ENCODE data around the gene ZDHHC23.

ZDHHC23 gene, protein sequence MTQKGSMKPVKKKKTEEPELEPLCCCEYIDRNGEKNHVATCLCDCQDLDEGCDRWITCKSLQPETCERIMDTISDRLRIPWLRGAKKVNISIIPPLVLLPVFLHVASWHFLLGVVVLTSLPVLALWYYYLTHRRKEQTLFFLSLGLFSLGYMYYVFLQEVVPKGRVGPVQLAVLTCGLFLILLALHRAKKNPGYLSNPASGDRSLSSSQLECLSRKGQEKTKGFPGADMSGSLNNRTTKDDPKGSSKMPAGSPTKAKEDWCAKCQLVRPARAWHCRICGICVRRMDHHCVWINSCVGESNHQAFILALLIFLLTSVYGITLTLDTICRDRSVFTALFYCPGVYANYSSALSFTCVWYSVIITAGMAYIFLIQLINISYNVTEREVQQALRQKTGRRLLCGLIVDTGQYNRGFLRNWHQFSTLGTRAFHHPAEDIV

DNA sequence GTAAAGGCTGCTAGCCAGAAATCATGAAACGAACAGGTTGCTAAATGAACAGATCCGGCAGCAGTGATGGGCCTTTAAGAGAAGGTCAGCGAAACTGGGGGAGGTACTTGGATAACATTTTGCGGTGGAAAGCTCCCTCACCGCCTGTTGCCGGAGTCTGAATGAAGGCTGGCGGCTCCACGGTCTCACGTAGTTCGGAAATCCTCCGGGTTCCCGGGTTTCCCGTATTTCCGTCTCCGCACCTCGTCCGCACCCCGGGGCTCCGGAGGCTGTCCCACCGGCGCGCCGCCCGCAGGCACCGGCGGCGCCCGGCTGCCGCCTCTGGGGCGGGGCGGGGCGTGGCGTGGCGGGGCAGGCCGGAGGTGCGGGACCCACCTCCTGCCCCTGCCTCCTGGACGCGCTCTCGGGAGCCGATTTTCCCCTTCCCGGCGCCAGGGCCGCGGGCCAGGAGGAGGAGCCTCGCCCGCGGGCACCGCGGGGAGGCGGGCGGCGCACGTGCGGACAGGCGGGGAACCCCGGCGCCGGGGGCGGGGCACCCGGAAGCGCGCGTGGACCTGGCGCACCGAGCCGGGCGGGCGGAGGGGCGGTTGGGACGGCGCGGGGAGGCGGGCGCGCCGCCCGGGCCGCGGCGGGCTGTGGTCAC is at the start of gene ZDHHC23:
Gene ZDHHC23 (plus strand): TSS at position 642 of the 643 bp plus-strand sequence. CDS start 790 bp downstream, outside the sequence.
- DNase-seq (ENCODE audit: low spot score) = no peak

DNA sequence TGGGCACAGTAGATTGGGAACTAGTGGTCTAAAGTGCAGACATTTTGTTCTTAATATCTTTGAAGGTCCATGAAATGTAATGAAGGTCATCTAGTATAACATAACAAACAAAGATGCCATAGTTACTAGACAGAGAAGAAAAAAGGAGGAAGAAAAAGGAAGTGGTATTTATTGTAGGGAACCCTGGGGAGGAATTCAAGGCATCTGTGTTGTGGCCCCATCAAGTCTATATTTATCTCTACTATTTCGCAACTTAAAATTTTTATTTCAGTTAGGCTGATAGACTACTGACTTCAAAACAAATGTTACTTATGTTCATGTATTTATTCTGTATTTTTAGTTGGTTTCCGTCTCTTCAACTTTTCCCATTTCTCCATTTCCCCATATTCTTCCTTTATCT is 48.9 kb upstream of the ZDHHC23 start:
- DNase-seq (ENCODE audit: low spot score) = no peak

DNA sequence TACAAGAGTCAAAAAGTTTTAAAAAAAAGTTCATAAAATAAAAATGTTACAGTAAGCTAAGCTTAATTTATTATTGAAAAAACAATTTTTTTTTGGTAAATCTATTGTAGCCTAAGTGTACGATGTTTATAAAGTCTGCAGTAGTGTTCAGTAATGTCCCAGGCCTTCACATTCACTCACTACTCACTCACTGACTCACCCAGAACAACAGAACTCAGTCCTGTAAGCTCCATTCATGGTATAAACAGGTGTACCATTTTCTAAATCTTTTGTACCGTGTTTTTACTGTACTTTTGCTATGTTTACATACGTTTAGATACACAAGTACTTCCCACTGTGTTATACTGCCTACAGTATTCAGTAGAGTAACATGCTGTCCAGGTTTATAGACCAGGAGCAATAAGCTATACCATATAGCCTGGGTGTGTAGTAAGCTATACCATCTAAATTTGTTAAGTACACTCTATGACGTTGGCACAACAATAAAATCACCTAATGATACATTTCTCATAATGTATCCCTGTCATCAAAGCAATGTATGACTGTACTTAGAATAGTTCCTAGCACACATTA is 41.2 kb upstream of the ZDHHC23 start:
- no peak for DNase-seq (ENCODE audit: low spot score)

DNA sequence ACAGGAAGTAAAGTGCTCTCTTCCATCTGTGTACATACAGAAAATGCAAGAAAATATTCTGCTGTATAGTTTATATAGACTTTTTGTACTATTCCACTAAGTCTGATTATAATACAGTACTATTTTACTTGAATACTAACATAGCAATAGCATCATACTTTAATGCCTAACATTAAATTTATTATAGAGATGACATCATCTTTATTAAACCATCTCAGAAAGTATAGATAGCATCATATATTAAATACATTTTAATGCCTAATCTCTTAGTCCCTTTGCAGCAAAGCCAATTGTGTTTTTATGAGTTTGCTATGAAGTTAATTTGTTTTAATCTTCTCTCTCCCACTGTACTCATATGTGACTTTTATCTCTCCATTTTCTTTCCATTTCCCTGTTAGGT is 39.7 kb upstream of the ZDHHC23 start:
- no peak for DNase-seq (ENCODE audit: low spot score)

DNA sequence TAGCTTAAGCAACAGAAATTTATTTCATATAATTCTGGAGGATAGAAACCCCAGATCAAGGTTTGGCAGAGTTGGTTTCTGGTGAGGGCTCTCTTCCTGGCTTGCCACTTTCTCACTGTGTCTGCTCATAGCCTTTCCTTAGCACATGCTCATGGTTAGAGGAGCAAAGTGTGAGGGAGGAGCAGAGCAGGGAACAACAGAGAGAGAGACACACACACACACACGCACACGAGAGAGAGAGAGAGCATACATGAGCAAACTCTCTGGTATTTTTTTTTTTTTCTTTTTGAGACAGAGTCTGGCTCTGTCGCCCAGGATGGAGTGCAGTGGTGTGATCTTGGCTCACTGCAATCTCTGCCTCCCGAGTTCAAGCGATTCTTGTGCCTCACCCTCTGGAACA is 36.8 kb upstream of the ZDHHC23 start:
- no peak for DNase-seq (ENCODE audit: low spot score)

DNA sequence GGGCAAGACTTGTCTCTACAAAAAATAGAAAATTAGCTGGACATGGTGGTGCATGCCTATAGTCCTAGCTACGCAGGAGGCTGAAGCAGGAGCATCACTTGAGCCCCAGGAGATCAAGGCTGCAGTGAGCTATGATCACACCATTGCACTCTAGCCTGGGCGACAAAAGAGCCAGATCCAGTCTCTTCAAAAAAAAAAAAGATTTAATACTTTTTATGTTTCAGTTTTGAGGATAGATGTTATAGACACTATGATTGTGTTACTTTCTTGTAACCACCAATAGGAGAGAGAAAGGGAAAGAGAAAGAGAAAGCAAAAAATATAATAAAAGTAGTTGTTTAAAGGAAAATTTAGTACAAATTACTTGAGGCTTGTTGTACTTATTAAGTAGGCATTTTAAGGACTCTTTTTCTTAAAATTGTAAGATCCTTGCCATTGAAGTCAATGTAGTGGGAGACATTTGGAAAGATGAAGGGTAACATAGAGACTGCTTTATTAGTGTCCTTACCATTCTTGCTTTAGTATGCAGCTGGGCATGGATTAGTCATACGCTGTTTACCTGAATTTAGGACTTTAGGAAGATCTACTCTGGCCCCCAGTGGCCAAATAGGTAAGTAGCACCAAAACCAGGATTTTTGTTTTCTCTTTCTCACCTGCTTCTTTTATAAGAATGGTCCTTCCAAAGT is 35.1 kb upstream of the ZDHHC23 start:
- peak; percentile 47 for DNase-seq (ENCODE audit: low spot score)

DNA sequence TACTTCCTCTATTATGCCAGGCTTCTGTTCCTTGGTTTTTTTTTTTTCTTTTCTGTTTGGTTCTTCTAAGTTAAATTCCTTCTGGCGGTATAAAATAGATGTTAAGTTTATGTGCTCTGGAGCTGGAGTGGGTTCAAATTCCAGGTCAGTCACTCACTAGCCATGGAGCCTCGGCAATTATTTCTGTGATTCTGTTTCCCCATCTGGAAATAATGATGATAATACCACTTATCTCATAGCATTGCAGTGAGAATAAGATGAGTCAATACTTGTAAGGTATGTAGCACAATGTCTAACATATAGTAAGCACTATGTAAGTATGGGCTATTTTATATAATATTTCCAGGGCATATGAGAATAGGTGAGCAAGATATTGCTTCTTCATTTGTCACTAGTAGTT is 33.2 kb upstream of the ZDHHC23 start:
- no peak for DNase-seq (ENCODE audit: low spot score)

DNA sequence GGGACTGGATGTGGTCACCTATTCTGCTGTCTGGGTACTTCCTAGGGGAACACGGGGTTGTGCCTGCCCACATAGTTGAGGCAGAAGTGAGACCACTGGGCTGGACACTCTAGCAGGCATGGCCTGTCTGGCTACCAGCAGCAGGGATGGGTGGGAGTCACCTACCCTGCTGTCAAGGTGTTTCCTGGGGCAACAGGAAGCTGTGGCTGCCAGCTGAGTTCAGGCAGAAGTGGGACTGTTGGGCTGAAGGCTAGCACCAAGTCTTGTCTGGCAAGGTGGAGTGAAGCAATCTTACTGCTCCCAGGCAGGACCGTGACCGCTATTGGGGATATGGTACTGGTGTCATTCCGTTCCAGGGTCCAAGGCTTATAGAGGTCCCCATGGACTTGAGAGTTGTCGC is 20.3 kb upstream of the ZDHHC23 start:
- no peak for DNase-seq (ENCODE audit: low spot score)

DNA sequence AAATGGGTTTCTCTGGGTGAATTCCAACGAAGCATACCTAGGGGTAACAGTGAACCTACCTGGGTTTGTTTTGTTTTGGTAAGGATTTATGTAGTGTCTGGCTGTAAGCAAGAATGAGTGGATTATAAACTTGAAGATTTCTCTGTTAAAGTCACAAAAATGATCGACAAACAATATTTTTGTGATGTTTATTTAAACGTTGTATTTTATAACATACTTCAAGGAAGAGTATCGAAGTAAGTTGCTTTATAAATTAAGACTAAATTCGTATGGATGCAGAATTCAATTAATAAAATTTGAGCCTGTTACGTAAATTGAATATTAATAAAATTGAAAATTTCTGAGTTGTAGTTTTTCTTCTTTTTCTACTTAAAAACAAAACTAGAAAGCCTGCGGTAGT is 982 bp upstream of the ZDHHC23 start:
- DNase-seq (ENCODE audit: low spot score) = no peak

DNA sequence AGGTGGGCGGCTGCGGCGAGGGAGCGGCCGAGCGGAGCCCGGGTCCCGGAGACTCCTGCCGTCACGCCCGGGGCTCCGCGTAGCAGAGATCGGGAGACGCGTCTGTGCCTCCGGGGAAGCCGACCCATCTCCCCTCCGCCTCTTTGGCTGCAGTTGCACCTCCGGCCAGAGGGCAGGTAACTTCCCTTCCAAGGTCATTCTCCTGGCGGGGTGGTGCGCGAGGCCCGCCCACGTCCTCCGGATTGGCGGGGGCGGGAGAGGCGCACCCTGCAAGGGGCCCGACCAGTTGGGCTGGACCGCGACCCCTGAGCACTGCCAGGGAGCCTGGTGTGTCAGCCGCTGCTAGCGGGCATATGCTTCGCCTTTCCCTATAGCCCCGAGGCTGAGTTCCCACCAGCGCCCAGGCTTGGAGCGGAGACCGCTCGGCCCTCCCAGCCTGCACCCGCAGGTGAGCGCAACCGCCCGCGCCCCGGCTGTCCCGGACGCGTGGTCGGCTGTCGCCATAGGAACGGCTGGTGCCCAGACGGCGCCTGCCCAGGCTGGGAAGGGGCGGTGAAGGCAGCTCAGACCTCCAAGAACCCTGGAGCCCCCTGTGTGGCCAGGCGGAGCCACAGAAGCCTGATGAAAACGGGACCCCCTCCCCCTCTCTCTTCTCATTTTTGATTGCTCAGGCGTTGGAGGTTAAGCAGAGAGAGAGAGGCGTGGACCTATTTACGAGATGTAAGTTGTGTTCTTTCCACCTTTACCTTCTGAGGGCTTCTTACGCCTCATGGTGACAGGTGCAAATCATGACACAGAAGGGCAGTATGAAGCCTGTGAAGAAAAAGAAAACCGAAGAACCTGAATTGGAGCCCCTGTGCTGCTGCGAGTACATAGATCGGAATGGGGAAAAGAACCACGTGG is 453 bp downstream of the ZDHHC23 start:
- DNase-seq (ENCODE audit: low spot score) = no peak

DNA sequence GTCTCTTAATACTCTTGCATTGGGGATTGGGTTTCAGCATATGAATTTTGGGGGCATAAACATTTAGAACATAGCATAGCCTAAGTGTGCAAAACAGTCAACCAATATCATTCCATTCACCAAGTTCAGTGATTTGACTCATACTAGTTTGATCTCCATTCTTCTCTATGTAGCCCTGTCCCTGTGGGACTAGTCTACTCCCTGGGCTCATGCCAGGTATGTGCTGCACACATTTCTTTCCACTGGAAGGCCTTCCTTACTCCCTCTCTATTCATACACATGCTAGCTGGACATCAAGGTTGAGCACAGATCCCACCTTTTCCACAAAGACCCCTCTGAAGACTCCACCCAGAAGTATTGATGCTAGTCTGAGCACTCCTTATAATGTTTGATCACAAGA is 5.1 kb downstream of the ZDHHC23 start:
- DNase-seq (ENCODE audit: low spot score) = no peak

DNA sequence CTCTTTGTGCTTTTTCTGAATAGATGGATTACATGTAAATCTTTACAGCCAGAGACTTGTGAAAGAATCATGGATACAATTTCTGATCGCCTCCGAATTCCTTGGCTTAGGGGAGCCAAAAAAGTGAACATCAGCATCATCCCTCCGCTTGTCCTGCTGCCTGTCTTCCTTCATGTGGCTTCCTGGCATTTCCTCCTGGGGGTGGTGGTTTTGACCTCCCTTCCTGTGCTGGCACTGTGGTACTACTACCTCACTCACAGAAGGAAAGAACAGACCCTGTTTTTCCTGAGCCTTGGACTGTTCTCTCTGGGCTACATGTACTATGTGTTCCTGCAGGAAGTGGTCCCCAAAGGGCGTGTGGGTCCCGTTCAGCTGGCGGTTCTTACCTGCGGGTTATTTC is 5.9 kb downstream of the ZDHHC23 start:
- DNase-seq (ENCODE audit: low spot score) = no peak

DNA sequence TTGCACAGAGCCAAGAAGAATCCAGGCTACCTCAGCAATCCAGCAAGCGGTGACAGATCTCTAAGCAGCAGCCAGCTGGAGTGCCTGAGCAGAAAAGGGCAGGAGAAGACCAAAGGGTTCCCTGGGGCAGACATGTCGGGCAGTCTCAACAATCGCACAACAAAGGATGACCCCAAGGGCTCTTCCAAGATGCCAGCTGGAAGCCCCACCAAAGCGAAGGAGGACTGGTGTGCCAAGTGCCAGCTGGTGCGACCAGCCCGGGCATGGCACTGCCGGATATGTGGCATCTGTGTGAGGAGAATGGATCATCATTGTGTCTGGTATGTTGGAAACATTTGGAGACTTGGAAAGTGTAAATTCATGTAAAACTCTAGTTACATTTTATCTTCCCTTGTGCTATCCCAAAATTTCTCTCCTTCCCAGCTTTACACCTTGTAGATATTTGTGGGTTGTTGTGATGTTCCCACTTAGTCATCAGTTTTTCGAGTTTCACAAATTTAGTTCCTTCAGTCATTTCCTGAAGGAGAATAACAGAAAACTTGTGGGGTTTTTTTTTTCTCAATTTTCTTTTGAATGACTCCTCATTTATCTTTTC is 6.4 kb downstream of the ZDHHC23 start:
- DNase-seq (ENCODE audit: low spot score) = peak; percentile 56

DNA sequence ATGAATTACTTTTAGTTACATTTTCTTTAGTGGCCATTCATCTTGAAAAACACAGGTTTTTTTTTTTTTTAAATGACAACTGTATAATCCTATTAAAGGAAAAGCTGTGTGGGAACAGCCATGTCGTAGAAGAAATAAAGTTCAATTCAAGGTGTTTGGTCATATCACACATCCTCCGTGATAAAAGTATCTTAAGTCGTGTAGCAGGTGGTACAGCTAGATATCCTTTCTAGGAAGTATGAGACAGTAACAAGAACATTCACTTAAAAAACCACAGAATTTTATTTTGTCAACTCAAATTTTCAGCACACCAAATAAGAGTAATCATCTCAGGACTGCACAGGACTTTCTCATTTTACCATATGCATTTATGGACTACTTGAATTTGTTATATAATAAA is 16.1 kb downstream of the ZDHHC23 start:
- no peak for DNase-seq (ENCODE audit: low spot score)

DNA sequence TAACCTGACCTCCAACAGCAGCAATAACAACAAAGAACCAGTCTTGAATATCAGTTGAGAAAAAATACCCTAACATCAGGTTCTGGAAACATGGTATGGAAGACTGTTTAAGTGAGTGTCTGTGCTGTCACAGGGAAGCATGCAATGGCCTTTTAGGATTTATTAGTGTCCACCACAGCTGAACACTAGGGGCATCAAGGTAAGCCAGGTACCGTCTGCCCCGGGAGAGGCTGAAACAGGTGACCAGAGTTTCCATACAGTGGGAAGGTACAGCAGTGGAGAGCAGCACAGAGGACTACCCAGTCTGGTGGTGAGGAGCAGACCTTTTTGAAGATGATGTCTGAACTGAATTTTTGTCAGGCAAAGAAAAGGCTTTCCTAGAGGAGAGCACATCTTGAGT is 18.4 kb downstream of the ZDHHC23 start:
- no peak for DNase-seq (ENCODE audit: low spot score)

DNA sequence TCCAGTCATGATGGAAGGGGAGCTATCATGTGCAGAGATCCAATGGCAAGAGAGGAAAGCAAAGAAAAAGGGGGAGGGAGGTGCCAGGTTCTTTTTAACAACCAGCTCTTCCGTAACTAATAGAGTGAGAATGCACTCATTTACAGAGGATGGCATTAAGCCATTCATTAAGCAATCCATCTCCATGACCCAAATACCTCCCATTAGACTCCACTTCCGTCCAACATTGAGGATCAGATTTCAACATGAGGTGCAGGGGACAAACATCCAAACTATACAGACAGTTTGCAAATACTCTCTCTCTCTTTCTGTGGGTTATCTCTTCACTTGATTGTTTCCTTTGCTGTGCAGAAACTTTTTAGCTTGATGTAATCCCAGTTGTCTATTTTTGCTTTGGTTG is 21.2 kb downstream of the ZDHHC23 start:
- peak; percentile 19 for DNase-seq (ENCODE audit: low spot score)

DNA sequence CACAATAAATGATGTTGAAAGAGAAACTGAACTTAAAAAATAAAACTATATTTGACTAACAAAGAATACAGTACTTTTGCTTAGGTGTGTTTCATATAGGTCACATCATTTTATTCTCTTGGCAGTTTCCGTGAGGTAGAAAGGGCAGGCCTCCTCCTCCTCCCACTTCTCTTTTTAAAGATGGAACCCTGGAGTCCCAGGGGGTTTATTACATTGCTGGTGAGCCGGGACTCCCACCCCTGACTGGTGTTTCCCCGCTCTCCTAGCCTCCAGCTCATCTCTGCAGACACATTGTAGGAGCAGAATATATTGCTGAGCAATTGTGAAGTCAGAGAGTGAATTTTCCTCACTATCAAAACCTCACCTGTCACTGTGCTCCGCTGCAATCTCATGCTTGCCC is 30.0 kb downstream of the ZDHHC23 start:
- DNase-seq (ENCODE audit: low spot score) = no peak

DNA sequence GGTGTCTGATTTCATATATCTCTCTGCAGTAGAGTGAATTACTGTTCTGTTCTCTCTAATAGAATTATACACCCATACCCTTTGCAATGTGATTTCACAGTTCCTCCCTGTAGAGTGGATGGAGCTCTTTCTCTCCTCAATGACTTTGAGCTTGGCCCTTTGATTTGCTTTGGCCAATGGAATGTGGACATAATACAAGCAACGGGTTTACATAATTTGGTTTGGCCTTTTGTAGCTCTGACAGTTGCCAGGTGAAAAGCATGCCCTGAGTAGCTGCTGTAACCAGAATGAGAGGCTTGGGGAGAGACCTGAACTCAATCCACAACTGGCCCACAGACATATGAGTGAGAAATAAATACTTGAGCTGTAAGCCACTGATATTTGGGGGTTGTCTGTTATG is 32.1 kb downstream of the ZDHHC23 start:
- DNase-seq (ENCODE audit: low spot score) = no peak

DNA sequence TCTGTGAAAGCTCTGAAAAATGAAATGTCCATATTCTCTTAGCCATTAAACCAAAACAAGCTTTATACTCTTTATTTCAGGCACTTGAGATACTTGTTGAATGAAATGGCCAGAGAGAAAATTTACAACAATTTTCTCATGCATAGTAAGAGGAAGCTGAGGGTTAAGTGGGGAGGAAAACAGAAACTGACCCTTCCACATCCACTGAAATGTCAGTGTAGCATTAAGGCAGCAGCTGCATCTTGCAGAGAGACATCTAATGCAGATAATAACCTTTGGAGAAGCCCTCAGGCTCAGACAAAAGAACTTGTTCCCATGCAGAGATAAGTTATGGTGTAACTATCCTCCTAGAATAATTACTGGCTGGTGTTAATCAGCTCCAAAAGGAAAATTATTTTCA is 34.0 kb downstream of the ZDHHC23 start:
- no peak for DNase-seq (ENCODE audit: low spot score)

DNA sequence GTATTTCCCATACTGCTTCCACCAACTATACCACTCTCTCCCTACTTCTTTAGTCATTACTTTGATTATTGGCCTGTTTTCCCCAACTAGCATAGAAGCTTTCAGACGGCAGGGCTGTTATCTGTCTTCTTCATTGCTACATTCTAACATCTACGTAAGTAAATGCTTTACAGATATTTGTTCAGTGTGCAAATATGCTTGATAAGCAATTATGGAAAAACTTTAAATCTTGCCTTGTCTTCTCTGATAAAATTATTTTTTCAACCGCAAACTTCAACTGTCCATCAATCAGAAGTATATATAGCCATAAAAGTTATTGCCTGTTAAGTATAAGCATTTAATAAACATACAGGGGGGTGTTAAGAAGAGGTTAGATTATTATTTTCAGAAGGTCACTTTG is 35.7 kb downstream of the ZDHHC23 start:
- no peak for DNase-seq (ENCODE audit: low spot score)

DNA sequence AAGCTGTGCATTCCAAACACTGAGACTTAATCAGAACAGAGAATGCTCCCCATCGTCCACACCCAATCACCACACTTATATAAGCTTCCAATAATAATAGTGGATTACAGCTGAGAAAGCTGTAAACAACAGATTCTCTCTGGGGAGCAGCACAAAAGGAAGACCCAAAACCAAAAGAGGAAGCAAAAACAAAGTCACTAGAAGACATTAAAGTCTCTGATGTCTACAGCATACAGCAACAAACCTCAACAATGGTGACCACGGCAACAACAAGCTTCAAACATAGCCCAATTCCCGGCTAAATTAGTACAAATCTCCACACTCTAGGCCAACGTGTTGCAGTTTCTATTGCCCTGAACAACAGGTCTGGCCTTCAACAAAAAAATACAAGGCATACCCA is 37.7 kb downstream of the ZDHHC23 start:
- no peak for DNase-seq (ENCODE audit: low spot score)
